ENCODE results near the gene SLC24A4.

- TF ChIP-seq POLR2AphosphoS5 (IDR thresholded peaks at IDR 0.05; ENCODE audit: low read depth, low read length) (no peak), CTCF (IDR thresholded peaks at IDR 0.05 in 2 of 3, conservative IDR thresholded peaks at IDR 0.05 in 1 of 3; ENCODE audit: borderline replicate concordance in 1 of 3, insufficient read depth in 1 of 3, low read depth in 2 of 3, low read length in 2 of 3) (no peak)
Observed at GRCh38 chr14:92524602-92525185, 201.7 kb downstream of the SLC24A4 start.
